Measurements from ENCODE around the gene GAB4.

- TF ChIP-seq POLR2A (IDR thresholded peaks at IDR 0.05) = no peak
- no peak for TF ChIP-seq CTCF (IDR thresholded peaks at IDR 0.05 in 4 of 5, conservative IDR thresholded peaks at IDR 0.05 in 1 of 5)
Measured at GRCh38 chr22:16974298-16975084, 33.5 kb downstream of the GAB4 start.
